ENCODE data around the gene ACSL3.
"Not testable (repeated sequence)": the region's sequence is repeated elsewhere in the genome, so short reads cannot be mapped to it uniquely, and the experiment has no call there.

ACSL3 gene

DNA sequence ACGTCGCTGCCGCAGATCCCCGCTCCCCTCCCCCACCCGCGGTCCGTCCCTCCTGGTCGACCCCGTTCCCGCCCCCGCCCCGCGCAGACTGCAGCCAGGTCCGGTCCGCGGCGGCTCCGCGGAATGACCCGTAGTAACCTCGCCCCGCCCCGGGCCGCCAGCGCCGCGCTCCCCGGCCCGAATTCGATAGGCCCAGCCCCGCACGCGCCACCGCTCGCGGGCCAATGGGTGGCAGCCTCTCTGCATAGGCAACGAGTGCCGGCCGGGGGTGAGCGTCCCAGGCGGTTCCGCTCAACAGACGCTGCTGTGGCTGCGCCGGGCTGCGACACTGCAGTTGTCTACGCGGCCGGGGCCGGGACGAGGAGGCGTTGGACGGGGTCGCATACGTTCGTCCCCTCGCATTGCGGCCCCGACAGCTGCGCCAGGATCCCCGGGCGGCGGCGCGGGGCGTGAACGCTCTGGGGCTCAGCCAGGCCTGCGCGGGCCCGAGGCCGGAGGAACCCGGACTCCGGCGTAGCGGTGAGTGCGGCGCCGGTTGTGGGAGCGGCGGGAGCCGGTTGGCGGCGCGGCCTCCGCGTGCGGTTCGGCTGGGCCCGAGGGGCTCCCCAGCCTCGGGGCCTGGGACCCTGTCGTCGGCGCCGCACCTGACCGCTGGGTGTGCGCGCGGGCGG, at the start of gene ACSL3:
TSS of gene ACSL3 (plus strand) at position 297 of the 671 bp plus-strand sequence. CDS start 47,737 bp downstream, outside the sequence.
- DNase-seq: peak; percentile 87

DNA sequence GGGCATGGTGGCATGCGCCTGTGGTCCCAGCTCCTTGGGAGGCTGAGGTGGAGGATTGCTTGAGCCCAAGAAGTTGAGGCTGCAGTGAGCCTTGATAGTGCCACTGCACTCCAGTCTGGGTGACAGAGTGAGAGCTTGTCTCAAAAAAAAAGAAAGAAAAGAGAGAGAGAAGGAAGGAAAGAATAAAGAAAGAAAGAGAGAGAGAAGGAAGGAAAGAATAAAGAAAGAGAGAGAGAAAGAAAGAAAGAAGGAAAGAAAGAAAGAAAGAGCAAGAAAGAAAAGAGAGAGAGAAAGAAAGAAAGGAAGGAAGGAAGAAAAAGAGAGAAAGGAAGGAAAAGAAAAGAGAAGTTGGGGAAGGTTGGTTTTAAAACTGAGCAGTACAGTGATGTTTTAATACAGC, 49.0 kb upstream of the ACSL3 start:
- no peak for DNase-seq

DNA sequence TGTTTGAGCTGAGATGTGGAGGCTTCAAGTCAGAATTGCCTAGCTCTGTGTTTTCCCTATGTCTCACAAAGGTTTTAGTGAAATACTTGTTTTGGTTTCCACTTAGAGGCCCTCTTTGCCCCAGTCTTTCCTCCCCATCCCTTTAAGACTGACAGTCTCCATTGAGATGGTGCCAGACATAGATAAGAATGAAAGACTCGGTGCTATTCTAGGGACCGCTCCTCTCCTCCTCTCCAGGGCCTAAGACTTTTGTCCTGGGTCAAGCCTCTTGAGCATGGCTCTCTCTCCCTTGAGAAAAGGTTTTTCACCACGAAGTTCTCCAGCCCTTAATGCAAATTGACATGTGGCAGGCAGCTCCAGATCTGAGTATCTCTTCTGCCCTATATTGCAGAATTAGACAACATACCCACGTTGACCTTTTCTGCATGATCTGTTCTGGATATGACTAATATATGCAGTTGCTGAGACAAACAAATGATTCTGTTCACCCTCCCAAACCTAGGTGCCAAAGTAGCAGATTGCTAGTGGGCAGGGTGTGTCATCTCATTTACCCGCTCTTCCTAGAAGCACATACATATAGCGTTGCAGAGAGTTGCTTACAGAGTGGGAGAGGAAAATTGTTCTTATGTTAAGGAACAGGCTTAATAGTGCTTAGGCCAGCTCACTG, 47.5 kb upstream of the ACSL3 start:
- no peak for DNase-seq

DNA sequence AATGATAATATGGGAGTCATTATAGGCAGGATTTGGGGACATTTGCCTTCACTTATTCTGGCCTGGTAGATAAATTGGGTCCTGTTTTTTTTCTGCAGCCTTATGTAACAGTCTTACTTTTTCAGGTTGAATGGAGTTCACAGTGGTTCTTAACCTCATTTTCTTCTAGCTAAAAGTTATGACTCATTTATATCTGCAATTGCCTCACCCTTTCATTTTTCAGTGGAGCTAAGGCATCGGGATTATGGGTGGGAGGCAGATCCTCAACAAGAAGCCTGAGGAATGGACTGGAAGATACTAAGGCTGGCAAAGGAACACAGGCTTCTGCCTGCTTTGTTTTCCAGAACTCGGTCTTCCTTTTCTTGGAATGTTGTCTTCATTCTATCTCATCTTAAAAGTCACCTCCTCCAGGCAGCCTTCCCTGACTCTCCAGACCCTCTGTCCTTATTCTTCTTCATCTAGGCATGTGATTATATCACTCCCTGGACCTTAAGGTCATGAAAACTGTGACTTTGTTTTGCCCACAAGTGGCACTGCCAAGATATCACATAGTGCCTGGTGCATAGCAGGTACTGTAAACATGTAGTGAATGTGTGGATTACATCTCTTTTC, 41.0 kb upstream of the ACSL3 start:
- DNase-seq: peak; percentile 33

DNA sequence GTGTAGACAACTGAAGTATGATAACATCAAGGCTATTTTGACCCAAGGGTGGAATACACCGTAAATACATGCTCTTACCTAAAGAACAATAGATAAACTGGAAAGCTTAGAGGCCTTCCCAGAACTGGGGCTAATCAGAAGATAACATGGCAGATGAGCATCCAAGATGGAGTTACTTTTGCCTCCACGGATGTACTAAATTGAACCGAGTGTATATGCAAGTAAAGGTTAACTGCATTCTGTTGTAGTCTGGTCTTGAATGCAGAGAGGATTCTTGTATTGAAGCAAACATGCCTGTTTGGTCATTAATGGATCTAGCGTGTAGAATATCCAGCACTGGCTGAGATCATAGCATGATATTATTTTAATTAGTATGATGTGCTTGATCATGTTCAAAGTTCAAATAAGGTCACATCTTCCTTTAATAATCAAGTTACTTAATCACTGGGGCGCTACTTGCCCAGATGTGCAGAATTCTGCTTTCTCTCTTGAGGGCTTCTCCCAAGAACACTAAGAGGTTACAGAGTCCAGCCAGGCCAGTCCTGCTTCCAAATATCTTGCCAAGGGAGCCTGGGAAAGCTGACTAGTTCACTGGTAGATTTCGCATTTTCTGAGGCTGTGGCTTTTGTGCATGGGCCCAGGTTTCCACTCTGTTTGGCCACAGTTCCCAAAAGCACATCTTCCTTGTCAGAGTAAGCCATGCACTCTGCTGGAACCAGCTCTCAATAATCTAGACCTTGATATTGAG, 37.5 kb upstream of the ACSL3 start:
- no peak for DNase-seq

DNA sequence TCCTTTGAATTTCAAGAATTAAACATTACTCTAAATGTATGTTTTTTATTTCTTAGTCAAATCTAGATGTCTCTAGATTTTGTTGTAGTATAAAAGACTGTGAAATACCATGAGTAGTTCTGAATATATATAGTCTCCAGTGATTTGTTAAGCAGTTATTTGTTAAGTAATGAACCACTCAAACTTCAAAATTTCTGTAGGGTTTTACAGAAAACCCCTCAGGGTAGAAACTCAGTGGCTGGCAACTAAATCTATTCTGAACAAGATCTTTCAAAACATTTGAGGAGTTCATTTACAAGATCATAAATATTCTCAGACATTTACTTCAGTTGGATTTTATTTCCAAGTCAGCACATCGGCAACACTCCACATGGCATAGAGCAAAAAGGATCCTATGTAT, 35.8 kb upstream of the ACSL3 start:
- DNase-seq: no peak

DNA sequence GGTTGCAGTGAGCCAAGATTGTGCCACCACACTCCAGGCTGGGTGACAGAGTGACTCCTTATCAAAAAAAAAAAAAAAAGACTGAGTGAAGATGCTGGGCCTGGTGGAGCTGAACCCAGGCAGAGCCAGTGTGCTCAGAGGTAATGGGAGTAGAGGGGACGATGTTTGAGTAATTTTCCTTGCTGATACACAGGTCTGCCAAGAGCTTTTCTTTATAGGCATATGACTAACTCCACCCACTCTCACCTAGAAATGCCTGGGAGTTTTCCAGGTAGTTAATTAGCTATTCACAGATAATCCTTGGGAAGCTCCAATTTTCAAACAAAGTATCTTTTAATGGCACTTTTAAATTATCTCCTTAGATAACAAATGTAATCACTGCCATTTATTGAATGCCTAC, 33.4 kb upstream of the ACSL3 start:
- DNase-seq: no peak

DNA sequence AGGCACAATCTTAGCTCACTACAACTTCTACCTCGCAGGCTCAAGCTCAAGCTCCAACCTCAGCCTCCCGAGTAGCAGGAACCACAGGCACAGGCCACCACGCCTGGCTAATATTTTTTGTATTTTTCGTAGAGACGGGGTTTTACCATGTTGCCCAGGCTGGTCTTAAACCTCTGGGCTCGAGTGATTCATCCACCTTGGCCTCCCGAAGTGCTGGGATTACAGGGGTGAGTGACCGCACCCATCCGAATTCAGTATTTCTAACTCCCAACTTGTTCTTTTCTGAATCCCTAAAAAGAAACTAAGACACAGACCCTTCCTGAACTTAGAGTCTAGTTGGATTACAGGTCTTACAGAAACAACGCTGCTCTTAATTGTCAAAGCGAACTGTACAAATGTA, 32.3 kb upstream of the ACSL3 start:
- DNase-seq: no peak

DNA sequence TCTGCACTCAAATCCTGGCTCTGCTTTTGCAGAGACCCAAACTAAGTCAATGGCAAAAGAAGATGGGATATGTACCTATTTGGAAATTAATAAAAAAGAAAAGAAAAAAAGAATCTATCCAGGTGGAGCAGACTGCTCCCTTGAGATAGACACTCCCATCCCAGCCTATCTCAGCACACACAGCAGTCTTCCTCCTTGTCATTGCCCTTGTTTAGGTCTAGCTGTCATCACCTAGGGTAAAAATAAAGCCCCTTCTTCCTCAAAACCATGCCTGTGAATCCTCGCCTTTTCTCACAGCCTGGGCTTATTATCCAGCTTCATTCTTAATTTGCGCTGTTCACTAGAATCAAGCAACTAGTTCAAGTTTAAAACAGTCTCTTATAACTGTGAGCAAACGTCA, 30.7 kb upstream of the ACSL3 start:
- no peak for DNase-seq

DNA sequence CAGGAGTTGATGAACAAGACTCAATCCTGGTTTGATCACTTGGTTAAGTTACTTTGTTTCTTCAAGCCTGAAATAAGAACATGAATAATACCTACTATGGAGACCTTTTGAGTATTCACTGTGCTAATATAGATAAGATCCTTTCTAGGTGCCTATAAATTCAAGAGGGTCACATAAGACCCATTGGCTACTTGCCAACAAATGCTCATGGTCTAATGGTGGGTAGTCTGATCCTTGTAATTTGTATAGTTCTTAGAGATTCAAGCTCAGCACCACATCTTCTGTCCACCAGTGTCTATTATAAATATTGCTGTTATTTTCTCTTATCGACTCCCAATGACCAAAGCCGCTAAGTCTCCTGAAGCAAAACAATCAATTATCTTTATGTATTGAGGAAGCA, 27.4 kb upstream of the ACSL3 start:
- DNase-seq: no peak

DNA sequence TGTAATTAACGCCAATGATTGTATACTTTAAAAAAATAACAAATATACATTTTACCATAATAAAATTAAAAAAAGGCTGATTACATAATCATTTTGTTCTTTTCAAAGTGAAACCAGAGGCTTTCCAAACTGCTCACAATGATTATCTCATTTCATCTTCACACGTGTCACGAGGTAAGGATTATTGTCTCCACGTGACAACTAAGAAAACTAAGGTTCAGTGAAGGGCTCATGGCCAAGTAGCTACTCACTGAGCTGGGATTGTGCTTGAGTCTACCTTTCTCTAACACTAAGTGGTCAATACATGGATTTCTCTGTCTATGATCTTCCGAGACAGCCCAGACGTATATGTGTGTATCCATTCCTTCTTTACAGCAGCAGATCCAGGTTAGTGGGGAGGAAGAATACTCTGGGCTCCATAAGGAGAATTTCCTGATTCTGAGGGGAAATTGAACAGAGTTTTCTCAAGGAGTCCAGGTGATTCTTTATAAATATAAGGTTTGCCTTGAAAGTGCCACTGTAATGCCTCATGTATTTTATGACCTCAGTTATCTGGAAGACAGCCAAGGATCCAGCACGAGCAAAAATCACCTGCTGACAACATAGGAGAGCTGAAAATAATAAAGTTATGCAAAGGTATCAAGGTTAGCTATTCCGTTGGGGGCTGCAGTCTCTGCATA, 25.6 kb upstream of the ACSL3 start:
- DNase-seq: no peak

DNA sequence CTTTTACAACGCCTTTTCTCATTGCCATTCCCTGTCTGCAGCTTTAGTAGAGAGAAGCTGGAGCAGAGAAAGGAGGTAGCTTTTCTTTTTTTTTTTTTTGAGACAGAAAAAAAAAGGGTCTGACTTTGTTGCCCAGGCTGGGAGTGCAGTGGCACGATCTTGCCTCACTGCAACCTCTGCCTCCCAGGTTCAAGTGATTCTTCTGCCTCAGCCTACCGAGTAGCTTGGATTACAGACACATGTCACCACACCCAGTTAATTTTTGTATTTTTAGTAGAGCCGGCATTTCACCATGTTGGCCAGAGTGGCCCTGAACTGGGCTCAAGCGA, 25.0 kb upstream of the ACSL3 start:
- DNase-seq: no peak

DNA sequence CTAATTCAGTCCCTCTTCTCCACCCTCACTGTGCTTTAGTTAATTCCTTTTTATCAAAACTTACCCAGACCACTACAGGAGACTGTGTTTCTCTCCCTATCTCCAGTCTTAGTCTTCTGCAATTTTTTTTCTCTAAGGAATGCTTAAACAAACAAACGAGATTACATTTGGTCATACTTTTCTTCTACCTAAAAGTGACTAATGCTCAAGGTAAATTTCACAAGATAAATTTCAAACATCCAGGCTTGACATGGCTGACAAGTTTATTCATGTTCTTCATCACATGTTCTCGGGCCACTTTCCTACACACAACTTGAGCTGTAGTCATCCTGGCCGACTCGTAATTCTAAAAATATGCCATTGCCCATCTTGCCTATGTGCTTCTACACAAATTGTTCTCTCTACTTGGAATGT, 23.2 kb upstream of the ACSL3 start:
- DNase-seq: no peak

DNA sequence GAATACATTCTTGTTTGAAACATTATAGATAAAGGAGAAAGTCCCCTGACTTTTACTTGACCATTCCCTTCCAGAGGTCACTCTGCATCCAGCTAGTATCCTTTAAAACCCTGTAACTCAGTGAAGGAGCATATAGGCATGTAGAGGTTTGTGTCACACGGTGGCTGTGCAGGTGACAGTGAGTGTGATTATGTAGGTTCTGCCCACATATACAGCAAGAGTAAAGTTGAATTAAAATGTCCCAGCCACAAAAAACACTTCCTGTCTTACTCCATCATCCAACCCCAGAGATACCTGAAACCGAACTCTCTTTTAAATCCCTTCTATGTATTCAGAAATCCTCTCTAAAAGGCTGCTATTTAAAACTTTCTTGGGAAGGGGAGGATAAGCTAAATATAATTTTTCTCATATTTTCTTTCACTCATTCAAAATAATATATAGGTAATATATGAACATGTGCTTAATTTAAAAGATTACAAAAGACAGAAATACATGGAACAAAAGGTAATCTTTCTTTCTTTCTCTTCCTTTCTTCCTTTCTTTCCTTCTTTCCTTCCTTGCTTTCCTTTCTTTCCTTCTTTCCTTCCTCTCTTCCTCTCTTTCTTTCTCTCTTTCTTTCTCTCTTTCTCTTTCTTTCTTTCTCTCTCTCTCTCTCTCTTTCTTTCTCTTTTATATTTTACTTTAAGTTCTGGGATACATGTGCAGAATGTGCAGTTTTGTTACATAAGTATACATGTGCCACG, 20.6 kb upstream of the ACSL3 start:
- no peak for DNase-seq

DNA sequence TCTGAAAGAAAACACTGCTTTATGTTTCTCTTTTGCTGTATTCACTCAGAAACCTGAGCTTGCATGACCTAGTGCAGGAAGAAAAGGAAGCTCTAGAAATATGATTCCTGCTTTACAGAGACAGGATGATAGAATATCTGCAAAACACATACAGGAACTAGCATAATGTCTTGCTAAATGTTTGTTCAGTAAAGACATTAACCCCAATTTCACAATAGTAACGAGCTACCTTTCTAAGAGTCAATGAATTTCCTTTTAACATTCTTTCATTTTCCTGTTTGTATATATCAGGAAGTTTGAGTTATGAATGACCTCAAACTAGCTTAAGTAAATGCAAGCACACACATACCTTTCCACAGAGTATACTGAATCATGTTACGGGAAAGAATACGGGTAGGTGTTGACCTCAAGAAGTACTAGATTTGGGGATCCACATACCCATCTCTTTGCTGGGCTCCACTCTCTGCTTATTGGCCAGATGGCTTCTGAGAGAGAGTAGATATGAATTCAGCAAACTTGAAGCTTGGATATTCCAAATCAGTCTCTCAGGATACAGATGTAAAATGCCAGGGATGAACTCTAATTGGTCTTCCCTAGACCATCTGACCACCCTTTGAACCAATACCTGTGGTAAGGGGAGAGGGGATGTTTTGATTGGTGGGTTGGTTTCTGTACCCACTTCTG, 18.2 kb upstream of the ACSL3 start:
- DNase-seq: peak; percentile 42

DNA sequence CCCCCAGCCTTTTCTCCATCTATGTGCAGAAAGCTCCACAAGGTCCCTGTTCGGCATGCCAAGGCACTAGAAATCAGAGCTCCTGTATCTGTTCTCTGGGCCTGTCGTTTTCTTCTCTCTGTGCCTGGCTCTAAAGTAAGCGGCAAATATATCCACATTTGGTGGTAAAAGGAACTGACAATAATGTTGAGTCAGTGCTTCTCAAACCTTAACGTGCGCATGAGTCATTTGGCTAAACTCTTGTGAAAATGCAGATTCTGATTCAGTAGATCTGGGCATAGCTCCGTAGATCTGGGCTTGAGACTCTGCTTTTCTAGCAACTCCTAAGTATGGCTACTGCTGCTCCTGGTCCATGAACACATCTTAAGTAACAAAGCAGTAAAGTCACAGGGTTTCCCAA, 16.5 kb upstream of the ACSL3 start:
- peak; percentile 86 for DNase-seq

DNA sequence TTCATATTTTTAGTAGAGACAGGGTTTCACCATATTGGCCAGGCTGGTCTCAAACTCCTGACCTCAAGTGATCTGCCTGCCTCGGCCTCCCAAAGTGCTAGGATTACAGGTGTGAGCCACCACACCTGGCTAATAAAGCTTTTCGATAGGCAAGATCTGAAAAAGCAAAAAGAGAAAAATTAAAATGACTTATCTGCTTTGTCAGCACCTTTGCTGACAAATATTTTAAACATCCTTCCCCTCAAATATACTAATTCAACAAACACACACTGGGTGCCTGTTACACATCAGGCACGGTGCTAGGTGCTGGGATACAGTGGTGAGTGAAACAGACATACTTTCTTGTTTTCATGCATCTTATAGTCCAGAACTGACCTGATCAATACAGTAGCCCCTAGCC, 15.5 kb upstream of the ACSL3 start:
- DNase-seq: not testable (repeated sequence)

DNA sequence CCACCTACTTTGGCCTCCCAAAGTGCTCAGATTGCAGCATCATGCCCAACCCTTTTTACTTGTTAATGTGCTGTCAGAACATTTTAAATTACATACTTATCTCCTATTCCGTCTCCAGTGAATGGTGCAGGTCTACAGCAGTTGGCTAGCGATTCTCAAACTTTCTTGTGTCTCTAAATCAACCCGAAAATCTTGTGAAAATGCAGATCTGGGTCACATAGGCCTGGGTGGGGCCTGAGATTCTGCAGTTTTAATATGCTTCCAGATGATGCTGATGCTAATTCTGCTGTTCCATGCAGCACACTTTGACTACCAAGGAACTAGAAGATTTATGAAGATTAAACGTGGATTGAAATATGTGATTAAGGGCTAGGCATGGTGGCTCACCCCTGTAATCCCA, 14.8 kb upstream of the ACSL3 start:
- no peak for DNase-seq

DNA sequence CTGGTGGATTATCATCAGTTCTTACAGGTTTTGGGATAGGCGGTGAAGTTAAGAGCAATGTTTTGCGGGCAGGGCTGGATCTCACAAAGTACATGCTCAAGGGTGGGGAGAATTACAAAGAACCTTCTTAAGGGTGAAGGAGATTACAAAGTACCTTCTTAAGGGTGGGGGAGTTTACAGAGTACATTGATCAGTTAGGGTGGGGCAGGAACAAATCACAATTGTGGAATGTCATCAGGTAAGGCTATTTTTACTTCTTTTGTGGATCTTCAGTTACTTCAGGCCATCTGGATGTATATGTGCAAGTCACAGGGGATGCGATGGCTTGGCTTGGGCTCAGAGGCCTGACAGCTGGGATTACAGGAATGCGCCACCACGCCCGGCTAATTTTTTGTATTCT, 12.8 kb upstream of the ACSL3 start:
- DNase-seq: not testable (repeated sequence)

DNA sequence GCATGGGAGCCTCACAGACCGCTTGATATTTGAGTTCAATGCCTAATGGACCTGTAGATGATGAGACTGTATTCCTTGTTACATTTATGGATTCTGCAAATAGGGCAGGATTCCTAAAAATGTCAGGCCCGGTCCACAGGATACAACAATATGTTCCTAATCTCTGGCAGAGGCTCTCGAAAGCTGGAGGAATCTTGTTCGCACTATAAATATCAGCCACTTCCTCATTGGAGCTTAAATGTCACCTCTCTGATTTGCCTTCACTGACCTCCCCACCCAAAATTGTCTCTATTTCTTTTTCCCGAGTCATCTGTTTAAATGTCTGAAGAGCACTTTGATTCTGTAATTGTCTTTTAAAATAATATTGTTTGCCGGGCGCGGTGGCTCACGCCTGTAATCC, 12.0 kb upstream of the ACSL3 start:
- no peak for DNase-seq

DNA sequence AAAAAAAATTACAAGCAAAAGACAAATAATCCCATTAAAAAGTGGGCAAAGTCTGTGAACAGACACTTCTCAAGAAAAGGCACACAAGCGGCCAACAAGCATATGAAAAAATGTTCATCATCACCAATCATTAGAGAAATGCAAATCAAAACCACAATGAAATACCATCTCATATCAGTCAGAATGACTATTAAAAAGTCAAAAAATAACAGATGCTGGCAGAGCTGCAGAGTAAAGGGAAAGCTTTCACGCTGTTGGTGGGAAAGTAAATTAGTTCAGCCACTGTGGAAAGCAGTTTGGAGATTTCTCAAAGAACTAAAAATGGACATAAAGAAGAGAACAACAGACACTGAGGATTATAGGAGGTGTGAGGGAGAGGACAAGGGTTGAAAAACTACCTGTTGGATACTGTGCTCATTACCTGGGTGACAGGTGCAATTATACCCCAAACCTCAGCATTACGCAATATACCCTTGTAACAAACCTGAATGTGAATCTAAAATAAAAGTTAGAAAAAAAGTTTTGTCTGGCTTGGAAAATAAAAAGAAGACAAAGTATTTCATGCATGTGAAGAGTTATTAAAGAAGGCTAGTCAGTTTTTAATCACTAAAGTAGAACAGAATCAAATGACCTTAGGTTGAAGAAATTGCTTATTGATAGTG, 8.7 kb upstream of the ACSL3 start:
- no peak for DNase-seq

All from MV-4-11 (cell line).